IMR-90 (cell line): ENCODE measurements around the gene TEX52. TPM values are rescaled to one million over a fixed set of nuclear protein-coding genes. Genes with fewer than 3 reads are reported as not detected.

Experiments used
- ATAC-seq: fragments of 200-7000 bp; cut with Tn5 transposase; 2 replicates; pipeline ENCODE4 v1.9.1; 2020; ENCODE audit warnings: low read depth, mild to moderate bottlenecking, moderate library complexity
- BruUV-seq: library from RNA; stranded (reverse); fragments of 400-500 nt; replicated peaks from 2 replicates; lab custom pipeline; 2021; lab: Mats Ljungman, UMichigan
- CTCF ChIA-PET: fragments of 300-600 bp; formaldehyde crosslinking; extraction: SDS; loops from one replicate; lab custom pipeline; 2021; ENCODE audit warnings: antibody characterized with exemption; lab: Yijun Ruan, JAX
- POLR2A ChIA-PET: fragments of 300-600 bp; sonication (Branson Sonifier 250); formaldehyde crosslinking; loops from one replicate; lab custom pipeline; 2022; ENCODE audit warnings: antibody characterized with exemption; ENCODE audit not compliant: unreplicated experiment; lab: Charles Lee
- DNase-seq: peaks from one replicate; pipeline ENCODE4 v3.0.0; 2013
- H2AFZ ChIP-seq: replicated peaks from 2 replicates; pipeline ENCODE3; 2013; ENCODE audit warnings: low read length, mild to moderate bottlenecking; ENCODE audit not compliant: poor library complexity
- H2AK5ac ChIP-seq: 2 replicates; pipeline ENCODE4 v1.6.1; 2013; ENCODE audit warnings: low read depth, low read length, inconsistent platforms
- H2AK9ac ChIP-seq: replicated peaks from 2 replicates; pipeline ENCODE3; 2013; ENCODE audit warnings: mild to moderate bottlenecking, low read depth, low read length, moderate library complexity; ENCODE audit not compliant: poor library complexity
- H2BK120ac ChIP-seq: 2 replicates; pipeline ENCODE4 v1.6.1; 2013; ENCODE audit warnings: low read depth, low read length, inconsistent platforms
- H2BK15ac ChIP-seq: 3 replicates; pipeline ENCODE4 v1.6.1; 2013; ENCODE audit warnings: low read depth, low read length, inconsistent platforms
- H2BK20ac ChIP-seq: 2 replicates; pipeline ENCODE4 v1.6.1; 2013; ENCODE audit warnings: low read depth, mild to moderate bottlenecking, inconsistent platforms, low read length, moderate library complexity
- H2BK5ac ChIP-seq: 2 replicates; pipeline ENCODE4 v1.6.1; 2013; ENCODE audit warnings: mild to moderate bottlenecking, low read depth, low read length, inconsistent platforms; ENCODE audit not compliant: poor library complexity, severe bottlenecking
- H3K14ac ChIP-seq: replicated peaks from 2 replicates; pipeline ENCODE4 v1.6.1; 2013; ENCODE audit warnings: low read depth, low read length, inconsistent platforms
- H3K18ac ChIP-seq: 2 replicates; pipeline ENCODE4 v1.6.1; 2013; ENCODE audit warnings: low read depth, low read length, control low read depth
- H3K23ac ChIP-seq: 2 replicates; pipeline ENCODE4 v1.6.1; 2013; ENCODE audit warnings: low read depth, low read length, inconsistent platforms
- H3K27ac ChIP-seq: 2 replicates; pipeline ENCODE4 v1.5.1; 2013; ENCODE audit warnings: mild to moderate bottlenecking, control low read depth, low read length; ENCODE audit not compliant: insufficient read depth
- H3K27me3 ChIP-seq: 2 replicates; pipeline ENCODE4 v1.6.1; 2013; ENCODE audit warnings: low read length; ENCODE audit not compliant: control insufficient read depth, insufficient read depth
- H3K36me3 ChIP-seq: 2 replicates; pipeline ENCODE4 v1.6.1; 2013; ENCODE audit warnings: low read length, mixed read lengths; ENCODE audit not compliant: control insufficient read depth, insufficient read depth
- H3K4ac ChIP-seq: 2 replicates; pipeline ENCODE4 v1.6.1; 2013; ENCODE audit warnings: low read depth, low read length, inconsistent platforms
- H3K4me1 ChIP-seq: 2 replicates; pipeline ENCODE4 v1.6.1; 2013; ENCODE audit warnings: low read length, mixed read lengths; ENCODE audit not compliant: control insufficient read depth, insufficient read depth
- H3K4me2 ChIP-seq: 2 replicates; pipeline ENCODE4 v1.6.1; 2013; ENCODE audit warnings: low read depth, mild to moderate bottlenecking, control low read depth, low read length, moderate library complexity
- H3K4me3 ChIP-seq: 2 replicates; pipeline ENCODE4 v1.5.1; 2013; ENCODE audit warnings: low read depth, mild to moderate bottlenecking, control low read depth, low read length, moderate library complexity; ENCODE audit not compliant: insufficient read depth
- H3K56ac ChIP-seq: 2 replicates; pipeline ENCODE4 v1.6.1; 2013; ENCODE audit warnings: low read length, inconsistent platforms; ENCODE audit not compliant: insufficient read depth; ENCODE audit errors: extremely low read depth
- H3K79me1 ChIP-seq, 2 experiments: 2 replicates each; pipeline ENCODE4 v1.6.1; 2013; ENCODE audit warnings: low read length in 2 of 2, inconsistent platforms in 1 of 2, low read depth in 1 of 2
- H3K9ac ChIP-seq: 2 replicates; pipeline ENCODE4 v1.6.1; 2013; ENCODE audit warnings: low read depth, low read length, control low read depth
- H3K9me1 ChIP-seq: 2 replicates; pipeline ENCODE4 v1.6.1; 2013; ENCODE audit warnings: low read length, inconsistent platforms; ENCODE audit not compliant: insufficient read depth
- H3K9me3 ChIP-seq: 2 replicates; pipeline ENCODE4 v1.6.1; 2013; ENCODE audit warnings: low read length; ENCODE audit not compliant: control insufficient read depth, insufficient read depth
- H4K20me1 ChIP-seq: 2 replicates; pipeline ENCODE4 v1.6.1; 2013; ENCODE audit warnings: low read length, inconsistent platforms; ENCODE audit not compliant: insufficient read depth
- H4K5ac ChIP-seq: 2 replicates; pipeline ENCODE4 v1.6.1; 2013; ENCODE audit warnings: mild to moderate bottlenecking, low read depth, low read length, control low read depth
- H4K8ac ChIP-seq, 2 experiments: 2 replicates each; pipeline ENCODE4 v1.6.1; 2013; ENCODE audit warnings: low read depth in 2 of 2, low read length in 2 of 2, control low read depth in 1 of 2, inconsistent platforms in 1 of 2
- H4K91ac ChIP-seq: 2 replicates; pipeline ENCODE4 v1.6.1; 2013; ENCODE audit warnings: low read depth, low read length, inconsistent platforms; ENCODE audit not compliant: insufficient read depth
- BHLHE40 ChIP-seq: fragments of 150-350 bp; IDR thresholded peaks from 2 replicates; pipeline ENCODE4 v1.6.1; 2016; ENCODE audit warnings: mild to moderate bottlenecking, low read depth, low read length
- CEBPB ChIP-seq: IDR thresholded peaks from 2 replicates; pipeline ENCODE4 v1.6.1; 2012; ENCODE audit warnings: low read depth, low read length, improper control_type of control experiment
- CHD1 ChIP-seq: IDR thresholded peaks from 2 replicates; pipeline ENCODE4 v1.6.1; 2012; ENCODE audit warnings: low read depth, low read length, improper control_type of control experiment
- CTCF ChIP-seq: conservative IDR thresholded peaks from 2 replicates; pipeline ENCODE4 v1.5.1; 2012; ENCODE audit warnings: mild to moderate bottlenecking, low read depth, low read length, improper control_type of control experiment
- ELK1 ChIP-seq: fragments of 150-350 bp; IDR thresholded peaks from 2 replicates; pipeline ENCODE4 v1.6.1; 2016; ENCODE audit warnings: low read depth, mild to moderate bottlenecking, low read length, moderate library complexity, borderline replicate concordance
- FOS ChIP-seq: fragments of 150-350 bp; IDR thresholded peaks from 2 replicates; pipeline ENCODE4 v1.6.1; 2016; ENCODE audit warnings: low read depth, low read length
- MAFK ChIP-seq: IDR thresholded peaks from 2 replicates; pipeline ENCODE4 v1.6.1; 2012; ENCODE audit warnings: low read depth, low read length, improper control_type of control experiment
- MAZ ChIP-seq: IDR thresholded peaks from 2 replicates; pipeline ENCODE4 v1.6.1; 2012; ENCODE audit warnings: low read depth, mild to moderate bottlenecking, low read length, improper control_type of control experiment, moderate library complexity, borderline replicate concordance
- MXI1 ChIP-seq: IDR thresholded peaks from 2 replicates; pipeline ENCODE4 v1.6.1; 2012; ENCODE audit warnings: low read depth, mild to moderate bottlenecking, low read length, moderate library complexity, borderline replicate concordance
- NFE2L2 ChIP-seq: fragments of 150-350 bp; IDR thresholded peaks from 2 replicates; pipeline ENCODE4 v1.6.1; 2016; ENCODE audit warnings: low read depth, mild to moderate bottlenecking, low read length
- POLR2A ChIP-seq: IDR thresholded peaks from 2 replicates; pipeline ENCODE4 v1.6.1; 2012; ENCODE audit warnings: mild to moderate bottlenecking, low read depth, low read length
- RAD21 ChIP-seq: IDR thresholded peaks from 2 replicates; pipeline ENCODE4 v1.6.1; 2012; ENCODE audit warnings: low read length, improper control_type of control experiment
- RCOR1 ChIP-seq: IDR thresholded peaks from 2 replicates; pipeline ENCODE4 v1.6.1; 2012; ENCODE audit warnings: mild to moderate bottlenecking, low read length, improper control_type of control experiment; ENCODE audit not compliant: insufficient replicate concordance
- RFX5 ChIP-seq: IDR thresholded peaks from 2 replicates; pipeline ENCODE4 v1.8.0; 2012; ENCODE audit warnings: low read depth, mild to moderate bottlenecking, low read length, moderate library complexity
- SMC3 ChIP-seq: fragments of 150-350 bp; IDR thresholded peaks from 2 replicates; pipeline ENCODE4 v1.6.1; 2016; ENCODE audit warnings: low read depth, mild to moderate bottlenecking, antibody characterized with exemption, low read length, moderate library complexity
- USF2 ChIP-seq: fragments of 150-350 bp; IDR thresholded peaks from 2 replicates; pipeline ENCODE4 v1.6.1; 2017; ENCODE audit warnings: mild to moderate bottlenecking, antibody characterized with exemption, low read length, low read depth
- WGBS, 2 experiments: methylation state at CpG; one replicate each; pipeline versions ENCODE4 v1.1.5 to v1.1.7; 2013; ENCODE audit warnings: missing lambda C conversion rate in 2 of 2; ENCODE audit not compliant: insufficient read length in 1 of 2; ENCODE audit errors: extremely low coverage in 2 of 2; 5-methylcytosine and 5-hydroxymethylcytosine counted together
- dilution Hi-C: fragments of 300-500 bp; cut with HindIII; formaldehyde crosslinking; loops from one replicate; pipeline ENCODE4 v1.14.3; 2018; ENCODE audit warnings: low sequenced_read_pairs; ENCODE audit not compliant: unreplicated experiment
- in situ Hi-C: fragments of 300-500 bp; cut with MboI; formaldehyde crosslinking; loops from 3 replicates; pipeline ENCODE4 v1.14.3; 2019; ENCODE audit warnings: low sequenced_read_pairs, inconsistent platforms, mixed read lengths
- intact Hi-C: fragments of 100-400 bp; cut with micrococcal nuclease; formaldehyde crosslinking; loops from 2 replicates; pipeline ENCODE4 v1.10.0; 2022
- polyA plus RNA-seq, 3 experiments: library from polyadenylated mRNA; depleted of rRNA; stranded (reverse); fragments of >200 nt; gene quantifications; 2 replicates each; pipeline ENCODE4 v1.2.3, GENCODE V29; 2012; ENCODE audit warnings: low replicate concordance in 1 of 3
- total RNA-seq: library from RNA; depleted of rRNA; stranded (reverse); fragments of >200 nt; gene quantifications from 2 replicates; pipeline ENCODE4 v1.2.3, GENCODE V29; 2012

Gene TEX52
- total and polyA plus RNA-seq, 2 of the 4 experiments (the other 2 are of a cell fraction): not detected

GRCh38 chr12:2864198-2864597 lies 7.4 kb upstream of the TEX52 start:
- no peak overlapping the region for H2AK5ac ChIP-seq
- no peak overlapping the region for H3K23ac ChIP-seq
- H3K9me1 ChIP-seq: peaks cover 9% of the 10 kb centered on the region
- no peak overlapping the region for H2BK5ac ChIP-seq
- CTCF ChIA-PET: interaction anchor here (0.6 to 1.6 kb wide), 2 partner anchors 10 to 108 kb away, joined by 3 to 6 read pairs; no protein-coding TSS in a partner anchor
- H2BK15ac ChIP-seq: no peak overlapping the region
- no peaks in the 10 kb centered on the region for H4K20me1 ChIP-seq
- TF ChIP-seq RAD21 (no peak), RFX5 (no peak), FOS (no peak), CEBPB (no peak), MAZ (no peak), NFE2L2 (no peak), BHLHE40 (no peak), CHD1 (no peak), USF2 (no peak), MAFK (no peak), MXI1 (no peak), CTCF (no peak), RCOR1 (no peak), SMC3 (no peak), ELK1 (no peak), POLR2A (no peak)
- H4K91ac ChIP-seq: no peak overlapping the region
- no peak overlapping the region for H3K56ac ChIP-seq
- dilution Hi-C loops: no loop called here
- no peak overlapping the region for H3K9ac ChIP-seq
- no peak overlapping the region for H3K14ac ChIP-seq
- H3K4me2 ChIP-seq: no peak overlapping the region
- H2BK120ac ChIP-seq: no peak overlapping the region
- BruUV-seq: no TSS peak
- H4K5ac ChIP-seq: no peak overlapping the region
- no peaks in the 10 kb centered on the region for H3K27me3 ChIP-seq
- H3K4me3 ChIP-seq: no peak overlapping the region
- peaks cover 25% of the 10 kb centered on the region for H3K36me3 ChIP-seq
- H4K8ac ChIP-seq: no peak overlapping the region
- in situ Hi-C loops: no loop called here
- H2BK20ac ChIP-seq: no peak overlapping the region
- H3K27ac ChIP-seq: no peak overlapping the region
- 100% methylated on average over 5 of the region's 9 CpGs; no CpG with 5 or more reads in 1 of the 2 experiments for WGBS, 2 experiments
- no peak overlapping the region for H2AK9ac ChIP-seq
- H3K79me1 ChIP-seq: peaks cover 3 to 27% of the 10 kb centered on the region in 2 experiments; a peak in 3 of 4 replicates
- no peak for ATAC-seq
- intact Hi-C loops: no loop called here
- DNase-seq: no peak
- H3K9me3 ChIP-seq: no peaks in the 10 kb centered on the region
- no peak overlapping the region for H3K18ac ChIP-seq
- peaks cover 7% of the 10 kb centered on the region for H3K4me1 ChIP-seq
- H3K4ac ChIP-seq: no peak overlapping the region
- no peak overlapping the region for H2AFZ ChIP-seq
- POLR2A ChIA-PET: no interaction called here
